Keratinocyte (primary cell): ENCODE measurements around the gene SIX3. TPM values are rescaled to one million over a fixed set of nuclear protein-coding genes. Genes with fewer than 3 reads are reported as not detected.

Experiments
- DNase-seq: peaks from one replicate; pipeline ENCODE4 v3.0.0-alpha.2; 2011; ENCODE audit warnings: low read depth, missing footprints, low spot score
- FAIRE-seq: peaks from 2 replicates; lab custom pipeline; 2011; peaks lifted over from hg19 to GRCh38; lab: Jason Lieb, UNC
- H2AFZ ChIP-seq: 2 replicates; pipeline ENCODE4 v1.6.0; 2012; ENCODE audit warnings: low read length, control low read depth, inconsistent platforms; ENCODE audit not compliant: control insufficient read depth
- H3K27ac ChIP-seq: 2 replicates; pipeline ENCODE4 v1.5.1; 2011; ENCODE audit warnings: low read length; ENCODE audit not compliant: control insufficient read depth, insufficient read depth
- H3K27me3 ChIP-seq: 3 replicates; pipeline ENCODE4 v1.6.0; 2011; ENCODE audit warnings: low read length; ENCODE audit not compliant: control insufficient read depth, insufficient read depth; ENCODE audit errors: extremely low read depth
- H3K36me3 ChIP-seq, 2 experiments: 2 replicates in 1 of 2; 3 replicates in 1 of 2; pipeline ENCODE4 v1.5.1; 2011; ENCODE audit warnings: low read length in 2 of 2, mild to moderate bottlenecking in 1 of 2; ENCODE audit not compliant: control insufficient read depth in 2 of 2, insufficient read depth in 2 of 2; ENCODE audit errors: extremely low read depth in 1 of 2
- H3K4me1 ChIP-seq: 3 replicates; pipeline ENCODE4 v1.5.1; 2011; ENCODE audit warnings: low read length; ENCODE audit not compliant: control insufficient read depth, insufficient read depth; ENCODE audit errors: extremely low read depth
- H3K4me2 ChIP-seq: 3 replicates; pipeline ENCODE4 v1.6.0; 2011; ENCODE audit warnings: low read depth, low read length; ENCODE audit not compliant: control insufficient read depth, insufficient read depth; ENCODE audit errors: extremely low read depth
- H3K4me3 ChIP-seq, 3 experiments: fragments of 200-600 bp in 1 of 3; sonication (generic) in 1 of 3; 2 replicates in 2 of 3; 3 replicates in 1 of 3; pipeline ENCODE4 v1.5.1; 2011 to 2016; ENCODE audit warnings: low read length in 3 of 3, mild to moderate bottlenecking in 3 of 3, control low read depth in 2 of 3, inconsistent platforms in 1 of 3, low read depth in 1 of 3, mixed read lengths in 1 of 3, mixed run types in 1 of 3, moderate library complexity in 1 of 3; ENCODE audit not compliant: control insufficient read depth in 2 of 3, insufficient read depth in 2 of 3; ENCODE audit errors: extremely low read depth in 1 of 3
- H3K79me2 ChIP-seq: 2 replicates; pipeline ENCODE4 v1.6.0; 2012; ENCODE audit warnings: low read length; ENCODE audit not compliant: control insufficient read depth, insufficient read depth
- H3K9ac ChIP-seq: 3 replicates; pipeline ENCODE4 v1.6.0; 2011; ENCODE audit warnings: low read length; ENCODE audit not compliant: control insufficient read depth, insufficient read depth; ENCODE audit errors: extremely low read depth
- H3K9me1 ChIP-seq: 3 replicates; pipeline ENCODE4 v1.6.0; 2011; ENCODE audit warnings: low read length; ENCODE audit not compliant: control insufficient read depth, insufficient read depth; ENCODE audit errors: extremely low read depth
- H3K9me3 ChIP-seq: 2 replicates; pipeline ENCODE4 v1.5.1; 2012; ENCODE audit warnings: low read depth, low read length; ENCODE audit not compliant: control insufficient read depth
- H4K20me1 ChIP-seq: 3 replicates; pipeline ENCODE4 v1.6.0; 2011; ENCODE audit warnings: low read length; ENCODE audit not compliant: control insufficient read depth, insufficient read depth; ENCODE audit errors: extremely low read depth
- EZH2 ChIP-seq: IDR thresholded peaks from one replicate; pipeline ENCODE4 v1.6.1; 2012; ENCODE audit warnings: inconsistent platforms, mild to moderate bottlenecking, low read length, moderate library complexity
- dilution Hi-C: fragments of 300-500 bp; cut with MboI; formaldehyde crosslinking; loops from one replicate; pipeline ENCODE4 v1.7.0; 2020; ENCODE audit warnings: low sequenced_read_pairs; ENCODE audit not compliant: extremely low pct_ligation_motif_present
- polyA plus RNA-seq, 5 experiments: library from polyadenylated mRNA; depleted of rRNA in 3 of 5; stranded (reverse) in 3 of 5; stranded (forward) in 1 of 5; unstranded in 1 of 5; fragments of >200 nt; gene quantifications; 1 replicate in 1 of 5; 2 replicates in 3 of 5; 3 replicates in 1 of 5; pipeline versions ENCODE4 v1.2.1 to v1.2.3, GENCODE V29; 2011 to 2012; ENCODE audit warnings: missing spikeins in 2 of 5, low read depth in 1 of 5, low replicate concordance in 1 of 5
- TF ChIP-seq, protein P1 (sequence below), 3 experiments: IDR thresholded peaks in 1 of 3; conservative IDR thresholded peaks in 1 of 3; optimal IDR thresholded peaks in 1 of 3; 2 replicates in 2 of 3; 3 replicates in 1 of 3; pipeline versions ENCODE3 to v1.5.1; 2011; ENCODE audit warnings: low read length in 3 of 3, mild to moderate bottlenecking in 3 of 3, moderate library complexity in 2 of 3, control low read depth in 1 of 3, inconsistent platforms in 1 of 3; ENCODE audit not compliant: insufficient read depth in 2 of 3; ENCODE audit errors: extremely low read depth in 1 of 3

The SIX3 gene
- polyA plus RNA-seq, 1 donor (not counting 4 experiments of a cell fraction or from before 2014, with no cell fraction given) = not detected

GRCh38 chr2:44922776-44923175 lies 18.7 kb upstream of the SIX3 start:
- FAIRE-seq = no peak
- Histone ChIP-seq H4K20me1 (no peaks in the 10 kb centered on the region), H3K4me3 (no peak overlapping the region), H3K27ac (no peak overlapping the region), H3K4me2 (no peak overlapping the region), H3K9me1 (no peaks in the 10 kb centered on the region), H3K9ac (no peak overlapping the region), H2AFZ (no peak overlapping the region), H3K36me3 (no peaks in the 10 kb centered on the region), H3K27me3 (peaks cover 62% of the 10 kb centered on the region), H3K4me1 (no peaks in the 10 kb centered on the region), H3K79me2 (no peaks in the 10 kb centered on the region), H3K9me3 (no peaks in the 10 kb centered on the region)
- TF ChIP-seq, protein P1, sequence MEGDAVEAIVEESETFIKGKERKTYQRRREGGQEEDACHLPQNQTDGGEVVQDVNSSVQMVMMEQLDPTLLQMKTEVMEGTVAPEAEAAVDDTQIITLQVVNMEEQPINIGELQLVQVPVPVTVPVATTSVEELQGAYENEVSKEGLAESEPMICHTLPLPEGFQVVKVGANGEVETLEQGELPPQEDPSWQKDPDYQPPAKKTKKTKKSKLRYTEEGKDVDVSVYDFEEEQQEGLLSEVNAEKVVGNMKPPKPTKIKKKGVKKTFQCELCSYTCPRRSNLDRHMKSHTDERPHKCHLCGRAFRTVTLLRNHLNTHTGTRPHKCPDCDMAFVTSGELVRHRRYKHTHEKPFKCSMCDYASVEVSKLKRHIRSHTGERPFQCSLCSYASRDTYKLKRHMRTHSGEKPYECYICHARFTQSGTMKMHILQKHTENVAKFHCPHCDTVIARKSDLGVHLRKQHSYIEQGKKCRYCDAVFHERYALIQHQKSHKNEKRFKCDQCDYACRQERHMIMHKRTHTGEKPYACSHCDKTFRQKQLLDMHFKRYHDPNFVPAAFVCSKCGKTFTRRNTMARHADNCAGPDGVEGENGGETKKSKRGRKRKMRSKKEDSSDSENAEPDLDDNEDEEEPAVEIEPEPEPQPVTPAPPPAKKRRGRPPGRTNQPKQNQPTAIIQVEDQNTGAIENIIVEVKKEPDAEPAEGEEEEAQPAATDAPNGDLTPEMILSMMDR (optimal IDR thresholded peaks at IDR 0.05 in 1 of 3, IDR thresholded peaks at IDR 0.05 in 1 of 3, conservative IDR thresholded peaks at IDR 0.05 in 1 of 3; ENCODE audit: extremely low read depth in 1 of 3, insufficient read depth in 2 of 3, low read length in 3 of 3) = no peak
- TF ChIP-seq EZH2 = no peak
- no peak for DNase-seq
- dilution Hi-C loops = no loop called here

GRCh38 chr2:44925561-44926136 lies 15.9 kb upstream of the SIX3 start:
- Histone ChIP-seq H3K79me2 (no peaks in the 10 kb centered on the region), H3K4me3 (no peak overlapping the region), H3K27me3 (peaks cover 83% of the 10 kb centered on the region), H3K9ac (no peak overlapping the region), H3K4me2 (no peak overlapping the region), H3K4me1 (no peaks in the 10 kb centered on the region), H3K36me3 (no peaks in the 10 kb centered on the region), H3K9me1 (no peaks in the 10 kb centered on the region), H3K9me3 (no peaks in the 10 kb centered on the region), H4K20me1 (no peaks in the 10 kb centered on the region), H2AFZ (no peak overlapping the region), H3K27ac (no peak overlapping the region)
- dilution Hi-C loops = no loop called here
- no peak for TF ChIP-seq EZH2
- TF ChIP-seq, protein P1 (optimal IDR thresholded peaks at IDR 0.05 in 1 of 3, IDR thresholded peaks at IDR 0.05 in 1 of 3, conservative IDR thresholded peaks at IDR 0.05 in 1 of 3; ENCODE audit: extremely low read depth in 1 of 3, insufficient read depth in 2 of 3, low read length in 3 of 3) = no peak
- DNase-seq = no peak
- no peak for FAIRE-seq
